ENCODE results near the gene AKNA.

The AKNA gene

DNA sequence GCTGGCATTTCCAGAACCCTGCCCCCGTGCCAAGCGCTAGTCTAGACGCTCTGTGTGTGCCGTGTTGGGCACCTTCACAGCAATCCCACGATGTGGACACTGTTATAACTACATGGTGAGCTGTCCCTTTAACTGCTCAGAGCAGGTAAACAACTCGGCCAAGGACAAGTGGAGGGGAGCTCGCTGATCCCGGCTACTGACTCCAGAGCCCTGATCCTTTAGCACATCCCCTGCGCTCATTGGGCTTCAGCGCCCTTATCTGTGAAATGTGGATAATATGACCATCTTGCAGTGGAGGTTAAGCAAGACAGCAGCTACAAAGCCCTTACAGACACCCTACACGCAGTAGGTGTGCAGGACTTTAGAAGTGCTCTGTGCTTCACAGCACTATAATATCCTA is 41.6 kb downstream of the AKNA start:
- no peak for DNase-seq (ENCODE audit: insufficient read length, low spot score)
- TF ChIP-seq CTCF (IDR thresholded peaks at IDR 0.05; ENCODE audit: insufficient read depth, missing control alignments) = no peak
- no peak for FAIRE-seq

- DNase-seq (ENCODE audit: insufficient read length, low spot score) (no peak), FAIRE-seq (no peak)
- TF ChIP-seq CTCF (IDR thresholded peaks at IDR 0.05; ENCODE audit: insufficient read depth, missing control alignments) = no peak
Measured at GRCh38 chr9:114345493-114346065, 42.2 kb downstream of the AKNA start.

- no peak for DNase-seq (ENCODE audit: insufficient read length, low spot score)
- TF ChIP-seq CTCF (IDR thresholded peaks at IDR 0.05; ENCODE audit: insufficient read depth, missing control alignments) = no peak
- no peak for FAIRE-seq
Measured at GRCh38 chr9:114344692-114345091, 43.1 kb downstream of the AKNA start.

DNA sequence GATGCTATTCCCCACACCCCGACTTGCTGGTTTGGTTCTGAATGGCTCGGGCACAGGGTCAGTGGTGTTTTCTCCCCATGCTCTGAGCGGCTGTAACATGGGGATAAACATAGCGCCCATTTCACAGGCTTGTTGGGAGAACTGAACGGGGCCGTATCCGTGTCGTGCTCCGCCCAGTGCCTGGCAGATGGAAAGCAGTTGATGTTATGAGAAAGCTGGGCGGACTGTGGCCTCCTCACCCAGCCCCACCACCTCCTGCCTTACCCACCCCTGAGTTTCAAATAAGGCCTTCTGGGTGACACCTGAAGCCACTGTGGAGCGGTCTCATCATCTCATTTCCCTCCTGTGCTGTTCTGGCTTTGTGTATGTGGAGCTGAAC is 43.6 kb downstream of the AKNA start:
- no peak for FAIRE-seq
- no peak for DNase-seq (ENCODE audit: insufficient read length, low spot score)
- no peak for TF ChIP-seq CTCF (IDR thresholded peaks at IDR 0.05; ENCODE audit: insufficient read depth, missing control alignments)

DNA sequence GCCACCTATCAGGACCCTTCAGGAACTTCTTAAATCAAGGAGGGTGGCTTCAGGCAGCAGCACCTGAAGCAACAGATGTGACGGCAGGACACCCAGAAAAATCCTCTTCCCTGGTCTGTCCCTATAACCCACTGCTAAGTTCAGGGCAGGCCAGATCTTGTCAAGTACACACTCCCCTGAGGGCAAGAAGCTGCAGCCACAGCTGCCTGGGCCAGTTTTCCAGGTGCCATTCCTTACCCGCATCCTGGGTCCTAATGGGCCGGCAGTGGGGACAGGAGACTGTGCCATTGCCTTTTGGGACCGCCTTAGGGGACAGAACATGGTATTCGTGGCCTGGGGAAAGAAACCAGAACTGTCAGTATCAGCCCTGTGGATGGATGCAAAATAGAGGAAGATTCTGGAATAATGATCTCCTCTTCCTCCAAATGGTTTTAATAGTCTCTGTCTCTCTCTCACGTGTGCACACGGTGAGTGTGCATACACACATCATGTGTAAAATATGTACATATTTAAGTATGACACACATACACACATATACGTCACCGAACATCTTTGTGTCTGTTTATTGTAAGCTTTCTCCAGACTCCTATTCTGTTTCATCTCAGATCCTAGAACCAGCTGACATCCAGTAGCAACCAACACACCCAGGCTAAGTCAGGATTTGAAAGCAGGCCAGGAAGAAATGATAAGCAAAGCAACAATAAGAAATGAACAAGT is 44.2 kb downstream of the AKNA start:
- DNase-seq (ENCODE audit: insufficient read length, low spot score) (no peak), FAIRE-seq (no peak)
- no peak for TF ChIP-seq CTCF (IDR thresholded peaks at IDR 0.05; ENCODE audit: insufficient read depth, missing control alignments)

DNA sequence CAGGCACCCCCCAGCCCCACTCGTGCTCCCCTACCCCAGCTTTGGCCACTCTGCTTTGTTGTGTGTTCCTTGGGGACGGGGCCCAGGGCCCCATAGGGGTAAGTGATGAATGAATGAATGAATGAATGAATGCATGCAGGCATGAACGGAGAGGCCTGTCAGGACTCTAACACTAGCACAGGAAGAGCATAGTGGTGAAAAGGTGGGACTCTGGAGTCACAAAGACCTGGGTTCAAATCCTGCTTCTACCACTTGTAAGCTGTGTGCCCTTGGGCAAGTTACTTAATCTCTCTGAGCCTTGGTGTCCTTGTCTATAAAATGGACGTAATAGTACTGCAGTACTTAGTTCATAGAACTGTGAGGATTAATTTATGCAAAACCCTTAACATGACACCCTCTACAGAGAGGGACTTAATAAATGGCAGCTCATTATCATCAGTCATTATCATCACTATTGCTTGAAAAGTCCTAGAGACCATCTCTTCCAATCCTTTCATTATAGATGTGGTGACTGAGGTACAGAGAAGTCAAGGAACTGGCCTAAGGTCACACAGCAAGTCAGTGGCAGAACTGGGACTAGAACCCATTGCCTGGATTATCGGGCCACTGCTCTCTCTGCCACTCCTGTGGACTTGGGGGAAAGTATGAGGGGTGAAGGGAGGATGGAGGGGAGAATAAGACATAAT is 44.9 kb downstream of the AKNA start:
- TF ChIP-seq CTCF (IDR thresholded peaks at IDR 0.05; ENCODE audit: insufficient read depth, missing control alignments) = no peak
- DNase-seq (ENCODE audit: insufficient read length, low spot score) (no peak), FAIRE-seq (no peak)

GRCh38 chr9:114341991-114342390 is 45.8 kb downstream of the AKNA start:
- TF ChIP-seq CTCF (IDR thresholded peaks at IDR 0.05; ENCODE audit: insufficient read depth, missing control alignments) = no peak

More at GRCh38 chr9:114341991-114342390, 45.8 kb downstream of the AKNA start:
- FAIRE-seq = no peak
- DNase-seq (ENCODE audit: insufficient read length, low spot score) = no peak

All from D721Med (cell line).